ENCODE measurements around the gene KCNN3. TPM values are rescaled to one million over a fixed set of nuclear protein-coding genes. Genes with fewer than 3 reads are reported as not detected.

Gene KCNN3
- total and polyA plus RNA-seq, 2 of the 8 experiments (the other 6 are each of a cell fraction or from before 2014, with no cell fraction given), result 2.8 to 3.7 TPM

DNA sequence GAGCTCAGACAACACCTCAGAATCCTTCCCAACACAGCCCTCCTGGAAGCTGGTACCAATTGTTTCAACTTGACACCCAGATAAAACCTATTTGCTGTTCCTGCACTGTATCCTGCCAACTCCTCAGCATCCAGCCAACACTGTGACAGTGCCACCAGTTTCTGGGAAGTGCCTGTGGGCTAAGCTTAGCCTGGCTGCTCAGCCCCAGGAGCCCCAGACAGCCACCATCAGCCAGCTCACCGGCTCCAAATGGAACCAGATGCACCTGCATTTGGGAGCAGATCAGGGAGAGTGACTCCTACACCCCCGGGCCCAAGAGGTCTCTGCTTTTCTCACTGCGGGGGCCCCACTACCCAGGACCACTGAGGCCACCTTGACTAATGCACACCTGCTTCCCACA is 24.9 kb downstream of the KCNN3 start:
- Histone ChIP-seq H3K27me3 (replicated peaks in 1 of 4; ENCODE audit: control insufficient read depth in 3 of 4, extremely low read depth in 1 of 4, insufficient read depth in 3 of 4, low read length in 3 of 4) (no peaks in the 10 kb centered on the region), H4K91ac (replicated peaks; ENCODE audit: insufficient read length, low read length) (no peak overlapping the region), H3K18ac (ENCODE audit: extremely low read depth, low read length) (no peak overlapping the region), H2BK15ac (ENCODE audit: low read length) (0 out of 2 replicates have a peak overlapping the region, but pooled peaks have one; percentile 29), H3K56ac (replicated peaks; ENCODE audit: insufficient read length, low read depth, low read length) (no peak overlapping the region), H3K9ac (replicated peaks in 1 of 4; ENCODE audit: extremely low read depth in 1 of 4, low read depth in 3 of 4, low read length in 3 of 4) (no peak overlapping the region), H3K4me2 (ENCODE audit: insufficient read depth in 1 of 2, low read depth in 2 of 2, low read length in 2 of 2) (no peak overlapping the region), H3K36me3 (ENCODE audit: control insufficient read depth in 2 of 4, insufficient read depth in 4 of 4, low read length in 3 of 4) (no peaks in the 10 kb centered on the region), H2BK20ac (ENCODE audit: low read length) (no peak overlapping the region), H3K79me1 (ENCODE audit: low read depth, low read length) (no peaks in the 10 kb centered on the region), H3K79me2 (ENCODE audit: control insufficient read depth in 1 of 2, insufficient read depth in 2 of 2, low read length in 2 of 2) (no peaks in the 10 kb centered on the region), H4K5ac (ENCODE audit: insufficient read length, low read depth, low read length) (no peak overlapping the region), H3K9me3 (ENCODE audit: insufficient read depth in 2 of 2, low read depth in 1 of 2, low read length in 1 of 2) (no peaks in the 10 kb centered on the region), H2BK12ac (ENCODE audit: low read depth, low read length) (no peak overlapping the region), H3K23me2 (ENCODE audit: low read depth, low read length) (no peaks in the 10 kb centered on the region), H4K8ac (ENCODE audit: extremely low read depth, insufficient read depth, low read length) (no peak overlapping the region), H3K14ac (ENCODE audit: insufficient read length) (no peak overlapping the region), H3K27ac (ENCODE audit: low read depth, low read length) (no peak overlapping the region), H2BK120ac (replicated peaks; ENCODE audit: low read depth, low read length) (no peak overlapping the region), H4K20me1 (replicated peaks in 1 of 2; ENCODE audit: control insufficient read depth in 1 of 2, insufficient read depth in 2 of 2, low read length in 2 of 2) (no peaks in the 10 kb centered on the region), H3K4me1 (replicated peaks in 1 of 4; ENCODE audit: control insufficient read depth in 3 of 4, insufficient read depth in 4 of 4, low read length in 3 of 4) (peaks cover 3 to 23% (median 7%) of the 10 kb centered on the region in 4 experiments; a peak in 6 of 7 replicates), H3K4me3 (ENCODE audit: extremely low read depth in 1 of 4, insufficient read depth in 2 of 4, low read depth in 3 of 4, low read length in 4 of 4) (no peak overlapping the region), H2AK5ac (ENCODE audit: low read depth, low read length) (no peak overlapping the region), H3K4ac (replicated peaks; ENCODE audit: insufficient read length, low read depth, low read length) (no peak overlapping the region), H3K23ac (ENCODE audit: insufficient read length) (no peak overlapping the region), H2BK5ac (ENCODE audit: low read depth, low read length) (0 out of 2 replicates have a peak overlapping the region, but pooled peaks have one; percentile 52), H2AFZ (ENCODE audit: low read length) (no peak overlapping the region)
- ChIA-PET POLR2A (ENCODE audit: partially characterized antibody) (no interaction called here), CTCF (ENCODE audit: partially characterized antibody) (interaction anchor here (0.6 to 1.2 kb wide), 6 partner anchors 11 to 88 kb away, joined by 3 to 6 read pairs (median 4); no protein-coding TSS in a partner anchor)
- 80% methylated on average over 3 of the region's 3 CpGs; no CpG with 5 or more reads in 1 of the 2 experiments for WGBS, 2 experiments (ENCODE audit: extremely low coverage in 1 of 2, insufficient coverage in 1 of 2, insufficient read length in 1 of 2, insufficient replicate concordance in 2 of 2, low coverage in 1 of 2, low lambda C conversion rate in 2 of 2, missing lambda C conversion rate in 1 of 2)
- DNase-seq (ENCODE audit: low read depth in 1 of 2, low spot score in 2 of 2) (no peak), FAIRE-seq (no peak)
- TF ChIP-seq ZNF274 (IDR thresholded peaks at IDR 0.05; ENCODE audit: borderline replicate concordance, extremely low read depth, low read length), result no peak
- no peak for TF ChIP-seq TEAD4 (IDR thresholded peaks at IDR 0.05; ENCODE audit: low read depth, low read length)
- no peak for TF ChIP-seq SAP30 (IDR thresholded peaks at IDR 0.05; ENCODE audit: insufficient read depth, insufficient replicate concordance, low read length)
- TF ChIP-seq SIRT6 (IDR thresholded peaks at IDR 0.05; ENCODE audit: low read length), result no peak
- no peak for TF ChIP-seq SRF (IDR thresholded peaks at IDR 0.05; ENCODE audit: low read depth, low read length)
